Activated CD8-positive, alpha-beta memory T cell treated with anti-CD3 and anti-CD28 coated beads for 1 hour (primary cell): ENCODE results near the gene SNRPA.
"Not testable (repeated sequence)": the region's sequence is repeated elsewhere in the genome, so short reads cannot be mapped to it uniquely, and the experiment has no call there.

Source experiments
- DNase-seq, 2 donors: peaks; one replicate each; pipeline ENCODE4 v3.0.0-alpha.2; 2020; ENCODE audit warnings: low read depth in 1 of 2; ENCODE audit errors: extremely low read depth in 1 of 2

Gene SNRPA

GRCh38 chr19:40743926-40744325 lies 7.1 kb upstream of the SNRPA start:
- DNase-seq: no peak

DNA sequence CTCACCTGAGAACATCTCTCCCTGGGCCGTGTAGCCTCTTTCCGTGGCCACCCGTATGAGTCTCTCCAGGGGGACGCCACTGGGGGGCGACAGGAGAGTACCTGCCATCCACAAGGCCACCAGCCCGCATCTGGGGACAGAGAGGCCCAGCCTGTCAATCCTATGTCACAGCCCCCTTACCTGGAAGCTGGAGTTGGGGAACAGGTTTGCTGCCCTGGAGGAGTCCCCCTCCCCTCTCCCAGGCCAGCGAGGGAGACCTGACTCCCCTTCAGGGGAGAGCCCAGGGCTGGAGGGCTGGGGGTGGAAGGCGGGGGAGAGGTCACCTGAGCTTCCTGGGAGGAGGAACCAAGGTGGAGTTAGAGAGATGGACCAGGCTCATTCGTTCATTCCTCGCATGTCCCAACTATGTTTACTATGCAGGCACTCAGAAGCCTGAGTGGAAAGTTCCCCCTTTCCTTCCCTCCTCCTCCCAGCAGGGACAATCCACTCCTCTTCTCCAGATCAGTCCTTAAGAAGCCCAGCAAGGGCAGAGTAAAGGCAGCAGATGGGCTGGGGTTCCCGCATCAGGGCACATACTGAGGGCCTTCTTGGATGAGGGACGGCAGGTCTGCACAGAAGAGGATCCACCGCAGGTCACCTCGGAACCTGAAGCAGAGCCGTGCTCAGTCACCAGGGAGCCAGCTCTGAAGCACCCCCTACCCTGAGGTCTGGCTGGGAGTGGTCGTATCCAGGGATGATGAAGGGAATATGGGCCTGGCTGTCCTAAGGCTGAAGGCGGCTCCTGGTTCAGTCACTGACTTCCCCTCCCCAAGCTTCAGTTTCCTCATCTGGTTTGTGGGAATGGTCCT lies 6.2 kb upstream of the SNRPA start:
- no peak for DNase-seq

DNA sequence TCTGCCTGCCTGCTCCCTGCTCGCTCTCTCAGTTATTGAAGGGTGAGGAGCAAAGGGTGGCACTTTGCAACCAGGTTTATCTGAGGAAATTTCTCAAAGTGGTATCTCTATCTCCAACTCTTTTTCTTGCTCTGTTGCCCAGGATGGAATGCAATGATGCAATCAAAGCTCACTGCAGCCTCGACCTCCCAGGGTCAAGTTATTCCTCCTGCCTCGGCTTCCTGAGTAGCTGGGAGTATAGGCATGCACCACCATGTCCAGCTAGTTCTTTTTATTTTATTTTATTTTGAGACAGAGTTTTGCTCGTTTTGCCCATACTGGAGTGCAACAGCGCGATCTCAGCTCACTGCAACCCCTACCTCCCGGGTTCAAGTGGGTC lies 5.6 kb upstream of the SNRPA start:
- no peak for DNase-seq

DNA sequence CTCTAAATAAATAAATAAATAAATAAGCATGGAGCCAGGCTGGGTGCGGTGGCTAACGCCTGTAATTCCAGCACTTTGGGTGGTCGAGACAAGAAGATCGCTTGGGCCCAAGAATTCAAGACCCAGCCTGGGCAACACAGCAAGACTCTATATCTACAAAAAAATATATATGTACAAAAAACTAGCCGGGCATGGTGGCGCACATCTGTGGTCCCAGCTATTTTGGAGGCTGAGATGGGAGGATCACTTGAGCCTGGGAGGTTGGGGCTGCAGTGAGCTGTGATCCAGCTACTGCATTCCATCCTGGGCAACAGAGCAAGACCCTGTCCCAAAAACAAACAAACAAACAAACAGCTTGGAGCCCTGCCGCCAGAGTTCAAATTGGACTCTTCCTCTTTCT lies 3.5 kb upstream of the SNRPA start:
- DNase-seq: no peak

DNA sequence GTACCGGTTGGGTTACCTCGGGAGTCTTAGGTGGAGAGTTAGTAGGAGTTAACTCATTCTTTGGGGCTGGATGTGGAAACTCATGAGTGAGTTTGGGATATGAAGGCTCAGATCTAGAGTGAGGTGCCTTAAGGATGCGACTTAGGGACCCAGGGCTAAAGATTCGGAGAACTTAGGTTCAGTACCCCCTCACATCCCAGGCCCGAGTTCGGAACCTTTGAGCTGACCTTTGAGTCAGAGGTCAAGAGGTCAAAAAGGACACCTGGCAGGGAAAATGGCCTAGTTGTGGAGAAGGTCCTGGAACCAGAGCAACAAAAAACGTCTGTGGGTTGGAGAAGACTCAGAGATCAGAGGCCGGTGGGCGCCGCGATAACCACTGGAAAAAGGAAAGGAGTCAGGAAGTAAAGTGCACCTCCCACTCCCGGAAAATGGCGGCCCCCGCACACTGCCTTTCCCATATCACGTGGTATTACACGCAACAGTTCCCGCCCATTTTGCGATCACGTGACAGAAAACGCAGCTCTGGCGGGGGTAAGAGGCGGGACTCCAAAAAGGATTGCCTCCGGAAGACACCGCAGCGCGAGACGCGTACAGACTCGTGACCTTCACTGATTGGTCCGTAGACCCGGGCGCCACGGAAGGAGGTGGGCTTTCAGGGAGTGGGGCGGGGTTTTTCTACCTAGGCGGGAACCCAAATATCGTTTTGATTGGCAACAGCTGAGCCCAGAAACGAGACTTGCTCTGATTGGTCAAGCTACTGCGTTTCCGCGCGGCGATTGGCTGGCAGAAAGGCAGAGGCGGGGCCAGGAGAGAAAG lies 737 bp upstream of the SNRPA start, which contains the start of gene ACTMAP:
ACTMAP (minus strand) TSS at position 420 of the 816 bp plus-strand sequence. CDS start 674 bp downstream, outside the sequence.
- peak; percentile 97 to 100 for DNase-seq

DNA sequence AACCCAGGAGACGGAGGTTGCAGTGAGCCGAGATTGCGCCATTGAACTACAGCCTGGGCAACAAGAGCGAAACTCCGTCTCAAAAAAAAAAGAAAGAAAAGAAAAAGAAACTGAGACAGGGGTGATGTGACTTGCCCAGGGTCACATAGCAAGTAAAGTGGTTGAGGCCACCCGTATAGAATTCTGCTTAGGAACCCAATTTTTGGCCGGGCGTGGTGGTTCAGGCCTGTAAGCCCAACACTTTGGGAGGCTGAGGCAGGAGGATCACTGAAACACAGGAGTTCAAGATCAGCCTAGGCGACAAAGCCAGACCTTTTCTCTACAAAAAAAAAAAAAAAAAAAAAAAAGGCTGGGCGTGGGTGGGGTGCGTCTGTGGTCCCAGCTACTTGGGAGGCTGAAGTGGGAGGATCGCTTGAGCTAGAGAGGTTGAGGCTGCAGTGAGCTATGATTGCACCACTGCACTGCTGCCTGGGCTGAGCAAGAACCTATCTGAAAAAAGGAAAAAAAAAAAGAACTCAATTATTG lies 1.3 kb downstream of the SNRPA start:
- DNase-seq: no peak

DNA sequence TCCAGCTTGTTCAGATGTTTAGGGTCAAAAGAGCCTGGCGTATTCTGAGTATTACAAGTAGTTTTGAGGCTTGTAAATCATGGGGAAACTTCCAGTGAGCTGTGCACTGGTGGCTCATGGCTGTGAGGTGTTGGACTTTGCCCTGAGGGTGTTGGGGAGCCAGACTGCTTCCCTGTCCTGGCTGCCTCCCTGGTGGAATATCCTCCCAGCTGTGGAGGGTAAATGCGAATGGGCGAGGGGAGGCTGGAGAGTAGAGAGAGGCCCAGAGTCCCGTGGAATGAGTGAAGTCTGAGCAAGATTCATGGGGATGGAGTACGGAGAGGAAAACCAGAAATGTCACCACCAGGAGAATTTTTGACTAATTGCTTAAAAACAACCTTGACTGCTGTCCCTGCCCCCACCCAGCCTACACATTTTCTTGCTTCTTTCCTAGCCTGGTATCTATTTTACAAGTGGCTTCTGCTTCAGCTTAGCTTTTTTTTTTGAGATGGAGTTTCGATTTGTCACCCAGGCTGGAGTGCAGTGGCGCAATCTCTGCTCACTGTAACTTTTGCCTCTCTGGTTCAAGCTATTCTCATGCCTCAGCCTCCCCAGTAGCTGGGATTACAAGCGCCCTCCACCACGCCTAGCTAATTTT lies 3.7 kb downstream of the SNRPA start:
- no peak for DNase-seq

- DNase-seq: no peak
These were observed 4.2 kb downstream of the SNRPA start for GRCh38 chr19:40755248-40755624.

DNA sequence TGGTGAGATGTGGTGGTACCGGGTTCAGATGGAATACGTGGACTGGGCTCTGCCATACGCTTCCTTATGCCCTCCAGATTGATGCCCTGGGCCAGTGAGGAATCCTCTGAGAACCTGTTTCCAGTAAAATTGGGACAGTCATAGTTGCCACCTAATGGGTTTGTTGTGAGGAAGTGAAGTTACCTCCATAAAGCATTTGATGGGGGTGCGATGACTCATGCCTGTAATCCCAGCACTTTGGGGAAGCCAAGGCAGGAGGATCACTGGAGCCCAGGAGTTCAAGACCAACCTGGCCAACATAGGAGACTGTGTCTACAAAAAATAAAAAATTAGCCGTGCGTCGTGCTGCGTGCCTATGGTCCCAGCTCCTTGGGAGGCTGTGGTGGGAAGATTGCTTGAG lies 4.8 kb downstream of the SNRPA start:
- DNase-seq: no peak

- no peak for DNase-seq
These were observed 5.6 kb downstream of the SNRPA start for GRCh38 chr19:40756502-40757110.

GRCh38 chr19:40758491-40758890 lies 7.5 kb downstream of the SNRPA start:
- no peak for DNase-seq

- DNase-seq: no peak
These were observed 8.3 kb downstream of the SNRPA start for GRCh38 chr19:40759352-40759751.

DNA sequence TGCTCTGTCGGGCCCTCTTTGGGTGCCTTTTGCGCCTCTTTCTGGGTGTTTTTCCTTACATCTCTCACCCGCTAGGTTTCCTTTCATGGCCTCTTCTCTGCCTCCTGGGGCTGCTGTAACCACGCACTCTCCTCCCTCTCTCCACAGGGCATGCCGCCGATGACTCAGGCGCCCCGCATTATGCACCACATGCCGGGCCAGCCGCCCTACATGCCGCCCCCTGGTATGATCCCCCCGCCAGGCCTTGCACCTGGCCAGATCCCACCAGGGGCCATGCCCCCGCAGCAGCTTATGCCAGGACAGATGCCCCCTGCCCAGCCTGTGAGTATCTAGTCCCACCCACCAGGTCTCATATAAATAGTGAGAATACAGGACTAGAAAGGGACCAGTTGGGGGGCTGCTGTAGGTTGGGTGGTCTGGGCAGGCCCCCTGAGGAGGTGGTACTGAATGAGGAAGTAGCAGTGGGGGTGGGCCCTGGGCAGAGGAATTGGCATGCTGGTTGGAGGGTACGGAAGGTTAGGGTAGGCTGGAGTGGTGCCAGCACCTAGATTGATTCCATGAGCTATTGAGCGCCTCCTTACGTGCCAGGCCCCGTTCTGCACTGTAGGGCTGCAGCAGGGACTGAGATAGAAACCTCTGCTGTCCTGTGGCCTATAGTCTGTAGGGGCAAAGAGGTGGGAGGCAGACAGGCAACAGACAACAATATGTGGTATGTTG lies 11.9 kb downstream of the SNRPA start:
- DNase-seq: no peak

DNA sequence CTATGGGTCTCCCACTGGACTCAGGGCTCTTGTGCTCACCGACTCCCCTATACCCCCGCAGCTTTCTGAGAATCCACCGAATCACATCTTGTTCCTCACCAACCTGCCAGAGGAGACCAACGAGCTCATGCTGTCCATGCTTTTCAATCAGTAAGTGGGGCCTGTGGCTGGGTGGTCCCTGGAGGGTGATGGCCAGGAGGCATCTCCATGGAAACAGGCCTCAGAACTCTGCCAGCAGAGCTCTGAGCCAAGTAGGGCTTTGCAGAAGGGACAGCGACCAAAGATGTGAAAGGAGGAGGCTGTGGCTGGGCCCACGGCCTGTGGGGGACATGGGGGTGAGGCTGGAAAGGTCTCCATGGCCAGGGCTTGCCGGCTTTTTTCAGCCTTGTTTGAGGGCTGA lies 12.5 kb downstream of the SNRPA start:
- no peak for DNase-seq

DNA sequence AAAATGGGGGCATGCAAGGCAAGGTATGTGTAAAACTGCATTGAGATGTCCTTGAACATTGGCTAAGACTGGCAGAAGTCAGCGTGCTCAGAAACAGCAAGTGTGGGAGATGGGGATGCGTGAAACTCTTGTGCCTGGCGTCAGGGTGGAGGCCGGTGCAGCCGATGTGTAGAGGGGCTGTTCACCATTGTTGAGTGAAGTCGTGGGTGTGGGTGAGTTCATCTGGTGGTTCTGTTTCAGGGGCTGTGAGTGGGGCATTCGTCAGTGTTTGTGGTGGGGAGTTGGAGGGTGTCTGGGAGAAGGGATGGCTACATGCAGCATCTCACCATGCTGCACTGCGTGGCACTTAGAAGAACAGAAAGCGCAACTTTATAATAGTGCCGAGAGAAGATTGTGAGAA lies 13.0 kb downstream of the SNRPA start:
- DNase-seq: no peak

DNA sequence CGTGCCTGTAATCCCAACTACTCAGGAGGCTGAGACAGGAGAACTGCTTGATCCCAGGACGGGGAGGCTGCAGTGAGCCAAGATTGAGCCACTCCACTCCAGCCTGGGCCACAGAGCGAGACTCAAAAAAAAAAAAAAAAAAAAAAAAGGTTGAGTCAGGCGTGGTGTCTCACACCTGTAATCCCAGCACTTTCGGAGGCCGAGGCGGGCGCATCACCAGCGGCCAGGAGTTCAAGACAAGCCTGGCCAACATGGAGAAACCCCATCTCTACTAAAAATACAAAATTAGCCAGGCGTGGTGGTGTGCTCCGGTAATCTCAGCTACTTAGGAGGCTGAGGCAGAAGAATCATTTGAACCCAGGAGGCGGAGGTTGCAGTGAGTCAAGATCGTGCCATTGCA lies 15.4 kb downstream of the SNRPA start:
- not testable (repeated sequence) for DNase-seq

DNA sequence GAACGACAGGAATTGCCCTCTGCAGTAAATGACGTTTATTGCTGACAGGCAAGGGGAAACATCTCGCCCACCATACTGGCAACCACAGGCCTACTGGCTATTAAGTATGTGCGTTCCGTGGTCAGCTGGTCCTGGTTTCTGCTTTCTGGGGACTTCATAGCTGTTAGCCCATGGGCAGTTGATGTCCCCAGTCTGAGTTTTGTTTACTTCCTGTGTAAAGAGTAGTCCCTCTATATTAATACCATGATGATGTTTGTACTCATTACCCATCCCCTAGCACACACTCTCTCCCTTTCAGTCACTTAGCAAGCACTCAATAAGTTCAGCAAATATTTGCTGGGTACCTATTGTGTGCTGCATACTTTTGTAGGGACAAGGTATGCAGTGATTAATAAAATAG lies 17.9 kb downstream of the SNRPA start:
- no peak for DNase-seq

- DNase-seq: not testable (repeated sequence)
These were observed 20.3 kb downstream of the SNRPA start for GRCh38 chr19:40771101-40771862.

DNA sequence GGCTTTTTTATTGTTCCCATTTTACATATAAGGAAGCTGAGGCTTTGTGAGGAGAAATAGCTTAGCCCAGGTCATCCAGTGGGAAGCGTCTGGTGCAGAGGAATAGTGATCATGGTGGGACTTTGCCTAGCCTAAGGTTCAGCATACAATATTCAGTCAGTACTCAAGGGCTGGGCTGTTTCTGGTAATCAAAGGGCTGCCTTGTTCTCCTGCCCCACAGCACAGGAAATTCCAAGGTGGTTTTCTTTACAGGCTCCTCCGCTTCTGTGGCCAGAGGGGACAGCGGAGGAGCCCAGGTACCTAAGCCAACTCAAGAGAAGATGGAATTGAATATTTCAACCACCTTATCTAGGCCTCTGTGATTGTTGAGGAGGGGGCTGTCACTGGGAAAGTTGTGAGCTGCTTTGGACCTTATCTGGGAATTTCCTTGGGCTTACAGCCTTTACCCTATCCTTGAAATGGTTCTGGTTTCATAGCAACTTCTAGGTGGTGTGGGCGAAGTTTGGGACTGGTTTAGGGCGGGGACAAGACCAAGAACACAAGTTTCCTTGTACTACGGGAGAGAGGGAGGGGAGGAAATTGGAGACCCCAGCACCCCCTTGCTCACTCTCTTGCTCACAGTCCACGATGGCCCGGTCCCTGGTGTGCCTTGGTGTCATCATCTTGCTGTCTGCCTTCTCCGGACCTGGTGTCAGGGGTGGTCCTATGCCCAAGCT lies 24.1 kb downstream of the SNRPA start, which contains the start of gene MIA:
MIA (plus strand) TSS at position 606 of the 716 bp plus-strand sequence; CDS start at position 628, 22 bp downstream.
- no peak for DNase-seq
